IMR-90 (cell line): ENCODE measurements around the gene CES4A. TPM values are rescaled to one million over a fixed set of nuclear protein-coding genes. Genes with fewer than 3 reads are reported as not detected.
A peak's percentile ranks its signal among the peaks of the same experiment; 100 is the strongest.

ENCODE experiments used
- ATAC-seq: fragments of 200-7000 bp; cut with Tn5 transposase; 2 replicates; pipeline ENCODE4 v1.9.1; 2020; ENCODE audit warnings: low read depth, mild to moderate bottlenecking, moderate library complexity
- BruUV-seq: library from RNA; stranded (reverse); fragments of 400-500 nt; replicated peaks from 2 replicates; lab custom pipeline; 2021; lab: Mats Ljungman, UMichigan
- CTCF ChIA-PET: fragments of 300-600 bp; formaldehyde crosslinking; extraction: SDS; loops from one replicate; lab custom pipeline; 2021; ENCODE audit warnings: antibody characterized with exemption; lab: Yijun Ruan, JAX
- POLR2A ChIA-PET: fragments of 300-600 bp; sonication (Branson Sonifier 250); formaldehyde crosslinking; loops from one replicate; lab custom pipeline; 2022; ENCODE audit warnings: antibody characterized with exemption; ENCODE audit not compliant: unreplicated experiment; lab: Charles Lee
- DNase-seq: peaks from one replicate; pipeline ENCODE4 v3.0.0; 2013
- H2AFZ ChIP-seq: replicated peaks from 2 replicates; pipeline ENCODE3; 2013; ENCODE audit warnings: low read length, mild to moderate bottlenecking; ENCODE audit not compliant: poor library complexity
- H2AK5ac ChIP-seq: 2 replicates; pipeline ENCODE4 v1.6.1; 2013; ENCODE audit warnings: low read depth, low read length, inconsistent platforms
- H2AK9ac ChIP-seq: replicated peaks from 2 replicates; pipeline ENCODE3; 2013; ENCODE audit warnings: mild to moderate bottlenecking, low read depth, low read length, moderate library complexity; ENCODE audit not compliant: poor library complexity
- H2BK120ac ChIP-seq: 2 replicates; pipeline ENCODE4 v1.6.1; 2013; ENCODE audit warnings: low read depth, low read length, inconsistent platforms
- H2BK15ac ChIP-seq: 3 replicates; pipeline ENCODE4 v1.6.1; 2013; ENCODE audit warnings: low read depth, low read length, inconsistent platforms
- H2BK20ac ChIP-seq: 2 replicates; pipeline ENCODE4 v1.6.1; 2013; ENCODE audit warnings: low read depth, mild to moderate bottlenecking, inconsistent platforms, low read length, moderate library complexity
- H2BK5ac ChIP-seq: 2 replicates; pipeline ENCODE4 v1.6.1; 2013; ENCODE audit warnings: mild to moderate bottlenecking, low read depth, low read length, inconsistent platforms; ENCODE audit not compliant: poor library complexity, severe bottlenecking
- H3K14ac ChIP-seq: replicated peaks from 2 replicates; pipeline ENCODE4 v1.6.1; 2013; ENCODE audit warnings: low read depth, low read length, inconsistent platforms
- H3K18ac ChIP-seq: 2 replicates; pipeline ENCODE4 v1.6.1; 2013; ENCODE audit warnings: low read depth, low read length, control low read depth
- H3K23ac ChIP-seq: 2 replicates; pipeline ENCODE4 v1.6.1; 2013; ENCODE audit warnings: low read depth, low read length, inconsistent platforms
- H3K27ac ChIP-seq: 2 replicates; pipeline ENCODE4 v1.5.1; 2013; ENCODE audit warnings: mild to moderate bottlenecking, control low read depth, low read length; ENCODE audit not compliant: insufficient read depth
- H3K27me3 ChIP-seq: 2 replicates; pipeline ENCODE4 v1.6.1; 2013; ENCODE audit warnings: low read length; ENCODE audit not compliant: control insufficient read depth, insufficient read depth
- H3K36me3 ChIP-seq: 2 replicates; pipeline ENCODE4 v1.6.1; 2013; ENCODE audit warnings: low read length, mixed read lengths; ENCODE audit not compliant: control insufficient read depth, insufficient read depth
- H3K4ac ChIP-seq: 2 replicates; pipeline ENCODE4 v1.6.1; 2013; ENCODE audit warnings: low read depth, low read length, inconsistent platforms
- H3K4me1 ChIP-seq: 2 replicates; pipeline ENCODE4 v1.6.1; 2013; ENCODE audit warnings: low read length, mixed read lengths; ENCODE audit not compliant: control insufficient read depth, insufficient read depth
- H3K4me2 ChIP-seq: 2 replicates; pipeline ENCODE4 v1.6.1; 2013; ENCODE audit warnings: low read depth, mild to moderate bottlenecking, control low read depth, low read length, moderate library complexity
- H3K4me3 ChIP-seq: 2 replicates; pipeline ENCODE4 v1.5.1; 2013; ENCODE audit warnings: low read depth, mild to moderate bottlenecking, control low read depth, low read length, moderate library complexity; ENCODE audit not compliant: insufficient read depth
- H3K56ac ChIP-seq: 2 replicates; pipeline ENCODE4 v1.6.1; 2013; ENCODE audit warnings: low read length, inconsistent platforms; ENCODE audit not compliant: insufficient read depth; ENCODE audit errors: extremely low read depth
- H3K79me1 ChIP-seq, 2 experiments: 2 replicates each; pipeline ENCODE4 v1.6.1; 2013; ENCODE audit warnings: low read length in 2 of 2, inconsistent platforms in 1 of 2, low read depth in 1 of 2
- H3K9ac ChIP-seq: 2 replicates; pipeline ENCODE4 v1.6.1; 2013; ENCODE audit warnings: low read depth, low read length, control low read depth
- H3K9me1 ChIP-seq: 2 replicates; pipeline ENCODE4 v1.6.1; 2013; ENCODE audit warnings: low read length, inconsistent platforms; ENCODE audit not compliant: insufficient read depth
- H3K9me3 ChIP-seq: 2 replicates; pipeline ENCODE4 v1.6.1; 2013; ENCODE audit warnings: low read length; ENCODE audit not compliant: control insufficient read depth, insufficient read depth
- H4K20me1 ChIP-seq: 2 replicates; pipeline ENCODE4 v1.6.1; 2013; ENCODE audit warnings: low read length, inconsistent platforms; ENCODE audit not compliant: insufficient read depth
- H4K5ac ChIP-seq: 2 replicates; pipeline ENCODE4 v1.6.1; 2013; ENCODE audit warnings: mild to moderate bottlenecking, low read depth, low read length, control low read depth
- H4K8ac ChIP-seq, 2 experiments: 2 replicates each; pipeline ENCODE4 v1.6.1; 2013; ENCODE audit warnings: low read depth in 2 of 2, low read length in 2 of 2, control low read depth in 1 of 2, inconsistent platforms in 1 of 2
- H4K91ac ChIP-seq: 2 replicates; pipeline ENCODE4 v1.6.1; 2013; ENCODE audit warnings: low read depth, low read length, inconsistent platforms; ENCODE audit not compliant: insufficient read depth
- BHLHE40 ChIP-seq: fragments of 150-350 bp; IDR thresholded peaks from 2 replicates; pipeline ENCODE4 v1.6.1; 2016; ENCODE audit warnings: mild to moderate bottlenecking, low read depth, low read length
- CHD1 ChIP-seq: IDR thresholded peaks from 2 replicates; pipeline ENCODE4 v1.6.1; 2012; ENCODE audit warnings: low read depth, low read length, improper control_type of control experiment
- CTCF ChIP-seq: conservative IDR thresholded peaks from 2 replicates; pipeline ENCODE4 v1.5.1; 2012; ENCODE audit warnings: mild to moderate bottlenecking, low read depth, low read length, improper control_type of control experiment
- ELK1 ChIP-seq: fragments of 150-350 bp; IDR thresholded peaks from 2 replicates; pipeline ENCODE4 v1.6.1; 2016; ENCODE audit warnings: low read depth, mild to moderate bottlenecking, low read length, moderate library complexity, borderline replicate concordance
- FOS ChIP-seq: fragments of 150-350 bp; IDR thresholded peaks from 2 replicates; pipeline ENCODE4 v1.6.1; 2016; ENCODE audit warnings: low read depth, low read length
- MAFK ChIP-seq: IDR thresholded peaks from 2 replicates; pipeline ENCODE4 v1.6.1; 2012; ENCODE audit warnings: low read depth, low read length, improper control_type of control experiment
- MXI1 ChIP-seq: IDR thresholded peaks from 2 replicates; pipeline ENCODE4 v1.6.1; 2012; ENCODE audit warnings: low read depth, mild to moderate bottlenecking, low read length, moderate library complexity, borderline replicate concordance
- NFE2L2 ChIP-seq: fragments of 150-350 bp; IDR thresholded peaks from 2 replicates; pipeline ENCODE4 v1.6.1; 2016; ENCODE audit warnings: low read depth, mild to moderate bottlenecking, low read length
- POLR2A ChIP-seq: IDR thresholded peaks from 2 replicates; pipeline ENCODE4 v1.6.1; 2012; ENCODE audit warnings: mild to moderate bottlenecking, low read depth, low read length
- RAD21 ChIP-seq: IDR thresholded peaks from 2 replicates; pipeline ENCODE4 v1.6.1; 2012; ENCODE audit warnings: low read length, improper control_type of control experiment
- RFX5 ChIP-seq: IDR thresholded peaks from 2 replicates; pipeline ENCODE4 v1.8.0; 2012; ENCODE audit warnings: low read depth, mild to moderate bottlenecking, low read length, moderate library complexity
- SMC3 ChIP-seq: fragments of 150-350 bp; IDR thresholded peaks from 2 replicates; pipeline ENCODE4 v1.6.1; 2016; ENCODE audit warnings: low read depth, mild to moderate bottlenecking, antibody characterized with exemption, low read length, moderate library complexity
- WGBS, 2 experiments: methylation state at CpG; one replicate each; pipeline versions ENCODE4 v1.1.5 to v1.1.7; 2013; ENCODE audit warnings: missing lambda C conversion rate in 2 of 2; ENCODE audit not compliant: insufficient read length in 1 of 2; ENCODE audit errors: extremely low coverage in 2 of 2; 5-methylcytosine and 5-hydroxymethylcytosine counted together
- dilution Hi-C: fragments of 300-500 bp; cut with HindIII; formaldehyde crosslinking; loops from one replicate; pipeline ENCODE4 v1.14.3; 2018; ENCODE audit warnings: low sequenced_read_pairs; ENCODE audit not compliant: unreplicated experiment
- in situ Hi-C: fragments of 300-500 bp; cut with MboI; formaldehyde crosslinking; loops from 3 replicates; pipeline ENCODE4 v1.14.3; 2019; ENCODE audit warnings: low sequenced_read_pairs, inconsistent platforms, mixed read lengths
- intact Hi-C: fragments of 100-400 bp; cut with micrococcal nuclease; formaldehyde crosslinking; loops from 2 replicates; pipeline ENCODE4 v1.10.0; 2022
- polyA plus RNA-seq, 3 experiments: library from polyadenylated mRNA; depleted of rRNA; stranded (reverse); fragments of >200 nt; gene quantifications; 2 replicates each; pipeline ENCODE4 v1.2.3, GENCODE V29; 2012; ENCODE audit warnings: low replicate concordance in 1 of 3
- total RNA-seq: library from RNA; depleted of rRNA; stranded (reverse); fragments of >200 nt; gene quantifications from 2 replicates; pipeline ENCODE4 v1.2.3, GENCODE V29; 2012

Gene CES4A
- total and polyA plus RNA-seq, 2 of the 4 experiments (the other 2 are of a cell fraction) = 0.72 to 4.7 TPM

- no peak for TF ChIP-seq MXI1
- no peak for TF ChIP-seq CHD1
- TF ChIP-seq POLR2A = no peak
These were observed 12.3 kb downstream of the CES4A start (continued) for GRCh38 chr16:67000384-67001351.

- ChIA-PET POLR2A (no interaction called here), CTCF (no interaction called here)
- Histone ChIP-seq H3K4me3 (no peak overlapping the region), H2BK20ac (no peak overlapping the region), H3K14ac (no peak overlapping the region), H3K27me3 (peaks cover 25% of the 10 kb centered on the region), H2AK9ac (no peak overlapping the region), H3K18ac (no peak overlapping the region), H4K91ac (no peak overlapping the region), H2BK5ac (no peak overlapping the region), H4K5ac (no peak overlapping the region), H3K4ac (no peak overlapping the region), H3K9me3 (no peaks in the 10 kb centered on the region), H3K56ac (no peak overlapping the region), H3K36me3 (no peaks in the 10 kb centered on the region), H4K8ac (no peak overlapping the region), H3K23ac (no peak overlapping the region), H4K20me1 (no peaks in the 10 kb centered on the region), H3K4me1 (peaks cover 4% of the 10 kb centered on the region; the same call in 1 of the 2 replicates), H2BK15ac (no peak overlapping the region), H2BK120ac (no peak overlapping the region), H3K79me1 (no peaks in the 10 kb centered on the region), H3K9ac (no peak overlapping the region), H2AFZ (peak overlapping the region; percentile 5), H3K9me1 (peaks cover 4% of the 10 kb centered on the region), H3K27ac (no peak overlapping the region), H2AK5ac (no peak overlapping the region), H3K4me2 (no peak overlapping the region)
- no CpG with 5 or more reads among the region's 3 CpGs for WGBS, 2 experiments
- BruUV-seq = no TSS peak
- intact Hi-C loops (no loop called here), dilution Hi-C loops (no loop called here), in situ Hi-C loops (no loop called here)
- ATAC-seq (no peak), DNase-seq (no peak)
- no peak for TF ChIP-seq BHLHE40
- no peak for TF ChIP-seq SMC3
- no peak for TF ChIP-seq ELK1
- TF ChIP-seq CHD1 = no peak
- TF ChIP-seq RAD21 = no peak
- no peak for TF ChIP-seq MAFK
- no peak for TF ChIP-seq CTCF
- TF ChIP-seq RFX5 = no peak
- no peak for TF ChIP-seq FOS
- no peak for TF ChIP-seq NFE2L2
- no peak for TF ChIP-seq POLR2A
These were observed 13.3 kb downstream of the CES4A start for GRCh38 chr16:67001726-67002125.
